K562 (cell line): ENCODE results near the gene TFDP1.

ENCODE experiments used
- EP300 ChIP-seq: IDR thresholded peaks from 2 replicates; pipeline ENCODE4 v1.6.1; 2012; ENCODE audit warnings: low read length, improper control_type of control experiment
- KDM5B ChIP-seq: fragments of 200-600 bp; sonication (generic); IDR thresholded peaks from 2 replicates; pipeline ENCODE4 v1.6.1; 2012; ENCODE audit warnings: low read depth, mild to moderate bottlenecking, moderate library complexity, low read length, control low read depth, inconsistent platforms; ENCODE audit not compliant: insufficient replicate concordance

GRCh38 chr13:113650731-113651148, 66.2 kb downstream of the TFDP1 start:
- TF ChIP-seq KDM5B (no peak), EP300 (no peak)
